GM12892 (cell line): ENCODE measurements around the gene PIK3R2.

ENCODE experiments used
- POLR2A ChIP-seq: IDR thresholded peaks from 2 replicates; pipeline ENCODE4 v1.6.1; 2011; ENCODE audit warnings: low read depth, low read length, control low read depth
- TAF1 ChIP-seq: IDR thresholded peaks from 2 replicates; pipeline ENCODE4 v1.6.1; 2011; ENCODE audit warnings: low read depth, mild to moderate bottlenecking, control low read depth, low read length, borderline replicate concordance

DNA sequence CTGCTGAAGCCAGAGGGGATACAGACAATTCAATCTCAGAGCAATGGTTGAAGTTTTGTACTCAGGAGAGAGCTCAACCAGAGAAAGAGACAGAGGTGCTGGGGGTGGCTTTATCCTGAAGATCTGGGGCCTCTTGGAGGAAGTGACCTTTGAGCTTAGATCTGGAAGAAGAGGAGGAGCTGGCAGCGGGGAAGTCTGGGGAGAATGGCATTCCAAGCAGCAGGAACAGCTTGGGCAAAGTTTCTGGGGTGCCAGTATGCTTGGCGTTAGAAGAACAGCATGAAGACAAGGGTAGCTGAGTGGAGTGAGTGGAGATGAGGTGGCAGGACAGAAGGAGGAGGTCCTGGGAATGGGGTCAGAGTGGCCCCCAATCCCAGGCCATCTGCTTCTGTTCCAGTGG lies 44.1 kb upstream of the PIK3R2 start:
- TF ChIP-seq POLR2A (no peak), TAF1 (no peak)
